Measurements from ENCODE around the gene TMEM18. TPM values are rescaled to one million over a fixed set of nuclear protein-coding genes. Genes with fewer than 3 reads are reported as not detected.

TMEM18 gene
- total and polyA plus RNA-seq, 2 experiments from 2014 or later = 15.0 to 41.9 TPM

GRCh38 chr2:691821-692761 is 14.9 kb upstream of the TMEM18 start:
- Histone ChIP-seq H3K4me2 (no peak overlapping the region), H3K79me2 (replicated peaks; ENCODE audit: insufficient read depth) (no peaks in the 10 kb centered on the region), H4K20me1 (replicated peaks; ENCODE audit: insufficient read depth) (no peaks in the 10 kb centered on the region), H3K4me3 (no peak overlapping the region), H3F3A (replicated peaks; ENCODE audit: low read depth) (no peaks in the 10 kb centered on the region), H3K36me3 (ENCODE audit: insufficient read depth) (no peaks in the 10 kb centered on the region), H3K4me1 (ENCODE audit: insufficient read depth) (no peaks in the 10 kb centered on the region), H3K27me3 (ENCODE audit: insufficient read depth) (no peaks in the 10 kb centered on the region), H3K9me2 (ENCODE audit: insufficient read depth) (no peaks in the 10 kb centered on the region), H3K27ac (ENCODE audit: low read depth) (no peak overlapping the region), H2AFZ (peak overlapping the region; percentile 43; the same call in 1 of the 2 replicates)
- ATAC-seq (peak; percentile 59), DNase-seq (ENCODE audit: low spot score) (no peak)
- H3K9me3 Mint-ChIP-seq = peaks cover 1% of the 10 kb centered on the region
- peaks cover under 1% of the 10 kb centered on the region; the same call in 1 of the 3 replicates for H3K36me3 Mint-ChIP-seq (ENCODE audit: low read depth)
- H3K4me1 Mint-ChIP-seq = no peaks in the 10 kb centered on the region
- H3K27me3 Mint-ChIP-seq (ENCODE audit: insufficient read depth, low read depth, poor library complexity) = no peaks in the 10 kb centered on the region
- no peak overlapping the region for H3K27ac Mint-ChIP-seq
- H3K4me3 Mint-ChIP-seq = no peak overlapping the region
- TF ChIP-seq REST (IDR thresholded peaks at IDR 0.05; ENCODE audit: unreplicated experiment) (no peak), CREB1 (CRISPR knock-in tag; IDR thresholded peaks at IDR 0.05; ENCODE audit: low read depth) (no peak), NANOG (IDR thresholded peaks at IDR 0.05; ENCODE audit: borderline replicate concordance) (no peak), STAT1 (IDR thresholded peaks at IDR 0.05; ENCODE audit: unreplicated experiment) (no peak), CTCF (conservative IDR thresholded peaks at IDR 0.05; ENCODE audit: low read depth in 2 of 2) (no peak), POLR2AphosphoS5 (IDR thresholded peaks at IDR 0.05; ENCODE audit: low read depth) (no peak), ZNF114 (CRISPR knock-in tag; IDR thresholded peaks at IDR 0.05) (no peak), JUNB (IDR thresholded peaks at IDR 0.05; ENCODE audit: unreplicated experiment) (no peak), ZNF462 (CRISPR knock-in tag; IDR thresholded peaks at IDR 0.05) (no peak)
